ENCODE measurements around the gene CYP4A22. TPM values are rescaled to one million over a fixed set of nuclear protein-coding genes. Genes with fewer than 3 reads are reported as not detected.

Gene CYP4A22
- total RNA-seq, 1 experiment from 2014 or later = not detected

DNA sequence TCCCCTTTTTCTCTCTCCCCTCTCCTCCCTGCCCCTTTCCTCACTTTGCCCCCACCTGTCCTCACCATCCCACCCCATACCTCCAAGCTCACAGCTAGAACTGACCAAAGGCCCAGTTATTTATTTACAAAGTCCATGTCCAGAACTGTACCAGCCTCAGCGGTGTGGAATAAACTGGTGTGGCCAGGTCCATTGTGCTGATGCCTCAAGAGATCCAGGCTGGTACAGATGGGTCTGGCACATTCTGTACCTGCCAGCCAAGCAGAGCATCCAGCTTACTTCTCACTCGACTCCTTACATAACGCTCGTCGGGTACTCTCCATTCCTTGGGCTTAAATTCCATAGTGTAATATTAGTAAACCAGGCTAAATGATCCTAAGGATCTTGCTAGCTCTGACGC, 40.8 kb downstream of the CYP4A22 start:
- intact Hi-C loops (cut with micrococcal nuclease; ENCODE audit: unreplicated experiment) = loop anchor here (10.0 kb wide), 1 partner anchor 537 kb away; no protein-coding TSS in a partner anchor
- POLR2A ChIA-PET = interaction anchor here (1.6 kb wide), 1 partner anchor 14 kb away, joined by 12 read pairs; no protein-coding TSS in a partner anchor
- H3K27me3 Mint-ChIP-seq (ENCODE audit: insufficient read depth, unreplicated experiment) = no peaks in the 10 kb centered on the region

GRCh38 chr1:47178654-47179016, 41.4 kb downstream of the CYP4A22 start:
- no peaks in the 10 kb centered on the region for H3K27me3 ChIP-seq (replicated peaks; ENCODE audit: control insufficient read depth, insufficient read depth, low read length)
- ChIA-PET CTCF (interaction anchor here (0.6 to 2.5 kb wide), 22 partner anchors 9 to 817 kb away, joined by 3 to 53 read pairs (median 4); partner anchors contain the start of genes CMPK1, FOXD2, PDZK1IP1 and STIL), POLR2A (interaction anchor here (0.5 to 1.6 kb wide), 9 partner anchors 12 to 259 kb away, joined by 3 to 12 read pairs (median 6); partner anchors contain the start of genes CMPK1, FOXD2 and STIL)
- BruUV-seq (replicated peaks) = no TSS peak
- no peaks in the 10 kb centered on the region for H3K27me3 Mint-ChIP-seq (ENCODE audit: insufficient read depth, unreplicated experiment)
- peak overlapping the region; percentile 67 for H3K4me3 Mint-ChIP-seq (ENCODE audit: unreplicated experiment)
- H3K36me3 Mint-ChIP-seq (ENCODE audit: insufficient read depth, unreplicated experiment) = peaks cover 11% of the 10 kb centered on the region
- H3K27ac Mint-ChIP-seq (ENCODE audit: unreplicated experiment) = peak overlapping the region; percentile 80
- intact Hi-C loops (cut with micrococcal nuclease; ENCODE audit: unreplicated experiment) = loop anchor here (1.0 to 10.0 kb wide), 5 partner anchors 14 to 536 kb away; no protein-coding TSS in a partner anchor
- no peak for TF ChIP-seq CTCF (IDR thresholded peaks at IDR 0.05; ENCODE audit: insufficient read depth in 1 of 2, low read depth in 1 of 2, low read length in 1 of 2, severe bottlenecking in 1 of 2, unreplicated experiment in 1 of 2)
- no peaks in the 10 kb centered on the region for H3K9me3 ChIP-seq
- no peak for DNase-seq
- H3K36me3 ChIP-seq (ENCODE audit: control insufficient read depth, insufficient read depth, low read length) = no peaks in the 10 kb centered on the region
- peaks cover 28% of the 10 kb centered on the region for H3K4me1 Mint-ChIP-seq (ENCODE audit: low read depth, unreplicated experiment)
- no peaks in the 10 kb centered on the region for H3K9me3 Mint-ChIP-seq (ENCODE audit: unreplicated experiment)
- H3K4me1 ChIP-seq = peaks cover 22% of the 10 kb centered on the region; the same call in 1 of the 2 replicates
- H3K4me3 ChIP-seq (ENCODE audit: low read depth, low read length) = peak overlapping the region; percentile 18; the same call in 1 of the 2 replicates

More for the DNA sequence above, 40.8 kb downstream of the CYP4A22 start:
- BruUV-seq (replicated peaks) = no TSS peak
- Mint-ChIP-seq H3K4me3 (ENCODE audit: unreplicated experiment) (no peak overlapping the region), H3K9me3 (ENCODE audit: unreplicated experiment) (no peaks in the 10 kb centered on the region), H3K27ac (ENCODE audit: unreplicated experiment) (no peak overlapping the region), H3K36me3 (ENCODE audit: insufficient read depth, unreplicated experiment) (peaks cover 6% of the 10 kb centered on the region), H3K4me1 (ENCODE audit: low read depth, unreplicated experiment) (peaks cover 22% of the 10 kb centered on the region)
- no peak overlapping the region for H3K4me3 ChIP-seq (ENCODE audit: low read depth, low read length)
- no peaks in the 10 kb centered on the region for H3K36me3 ChIP-seq (ENCODE audit: control insufficient read depth, insufficient read depth, low read length)
- H3K27me3 ChIP-seq (replicated peaks; ENCODE audit: control insufficient read depth, insufficient read depth, low read length) = no peaks in the 10 kb centered on the region
- no peak for TF ChIP-seq CTCF (IDR thresholded peaks at IDR 0.05; ENCODE audit: insufficient read depth in 1 of 2, low read depth in 1 of 2, low read length in 1 of 2, severe bottlenecking in 1 of 2, unreplicated experiment in 1 of 2)
- H3K4me1 ChIP-seq = peaks cover 22% of the 10 kb centered on the region; the same call in 1 of the 2 replicates
- H3K9me3 ChIP-seq = no peaks in the 10 kb centered on the region
- CTCF ChIA-PET = interaction anchor here (1.0 to 2.5 kb wide), 4 partner anchors 14 to 211 kb away, joined by 3 to 53 read pairs (median 10); partner anchors contain the start of genes CMPK1 and PDZK1IP1
- DNase-seq = no peak

DNA sequence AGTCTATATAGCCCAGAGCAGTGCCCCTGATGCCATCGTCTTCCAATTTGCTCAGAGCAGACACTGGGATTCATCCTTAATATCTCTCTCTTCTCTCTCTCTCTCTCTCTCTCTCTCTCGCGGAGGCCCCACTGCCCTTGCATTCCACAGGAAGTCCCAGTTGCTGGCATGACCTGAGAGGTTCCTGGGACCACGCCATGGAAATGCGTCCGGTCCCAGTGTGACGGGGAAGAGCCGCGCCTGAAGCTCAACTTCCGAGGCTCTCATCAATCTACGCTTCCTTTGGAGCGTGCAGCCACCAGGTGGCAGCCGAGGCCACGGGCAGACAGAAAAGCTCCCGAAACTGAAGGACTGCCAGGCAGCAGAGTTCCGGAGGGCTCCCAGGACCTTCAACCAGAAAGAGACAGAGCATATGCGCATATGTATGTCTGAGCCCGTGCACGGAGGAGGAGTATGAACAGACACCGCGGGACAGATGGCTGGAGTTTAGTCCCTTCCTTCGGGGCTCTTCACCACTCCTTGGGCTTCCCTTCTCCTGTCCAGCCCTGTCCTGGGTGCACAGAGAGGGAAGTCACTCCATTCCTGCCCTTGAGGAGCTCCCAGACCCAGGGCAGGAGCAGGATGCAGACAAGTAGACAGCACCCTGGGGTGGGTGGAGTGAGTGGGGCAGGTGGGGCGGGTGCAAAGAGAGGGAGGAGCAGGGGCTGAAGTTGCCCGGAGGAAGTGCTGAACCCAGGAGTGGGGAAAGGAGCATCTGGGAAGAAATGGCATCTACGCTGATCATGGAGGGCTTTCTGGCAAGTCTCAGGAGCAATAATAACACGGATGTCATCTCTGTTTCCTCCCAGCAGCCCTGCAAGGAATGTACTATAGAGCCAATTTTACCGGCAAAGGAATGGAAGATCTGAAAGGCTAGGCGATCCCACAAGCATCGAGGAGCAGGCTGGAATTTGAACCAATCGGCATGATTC, 42.1 kb downstream of the CYP4A22 start:
- intact Hi-C loops (cut with micrococcal nuclease; ENCODE audit: unreplicated experiment) = loop anchor here (1.0 to 10.0 kb wide), 5 partner anchors 13 to 535 kb away; no protein-coding TSS in a partner anchor
- POLR2A ChIA-PET = interaction anchor here (0.5 to 1.6 kb wide), 12 partner anchors 11 to 546 kb away, joined by 3 to 12 read pairs (median 6); partner anchors contain the start of genes CMPK1, FOXD2, PDZK1IP1 and STIL
- H3K36me3 Mint-ChIP-seq (ENCODE audit: insufficient read depth, unreplicated experiment) = peaks cover 18% of the 10 kb centered on the region
- peaks cover 22% of the 10 kb centered on the region; the same call in 1 of the 2 replicates for H3K4me1 ChIP-seq
- BruUV-seq (replicated peaks) = TSS peak; percentile 27
- H3K36me3 ChIP-seq (ENCODE audit: control insufficient read depth, insufficient read depth, low read length) = no peaks in the 10 kb centered on the region
- CTCF ChIA-PET = interaction anchor here (0.6 to 2.5 kb wide), 26 partner anchors 8 to 932 kb away, joined by 3 to 53 read pairs (median 4); partner anchors contain the start of genes CMPK1, FOXD2, PDZK1IP1 and RAD54L
- no peaks in the 10 kb centered on the region for H3K27me3 Mint-ChIP-seq (ENCODE audit: insufficient read depth, unreplicated experiment)
- H3K9me3 Mint-ChIP-seq (ENCODE audit: unreplicated experiment) = no peaks in the 10 kb centered on the region
- H3K4me3 Mint-ChIP-seq (ENCODE audit: unreplicated experiment) = peak overlapping the region; percentile 67
- peak; percentile 93 for DNase-seq
- TF ChIP-seq CTCF (IDR thresholded peaks at IDR 0.05; ENCODE audit: insufficient read depth in 1 of 2, low read depth in 1 of 2, low read length in 1 of 2, severe bottlenecking in 1 of 2, unreplicated experiment in 1 of 2) = peak; percentile 76 to 87
- no peaks in the 10 kb centered on the region for H3K9me3 ChIP-seq
- H3K27ac Mint-ChIP-seq (ENCODE audit: unreplicated experiment) = peak overlapping the region; percentile 80
- peak overlapping the region; percentile 26 for H3K4me3 ChIP-seq (ENCODE audit: low read depth, low read length)
- peaks cover 28% of the 10 kb centered on the region for H3K4me1 Mint-ChIP-seq (ENCODE audit: low read depth, unreplicated experiment)
- H3K27me3 ChIP-seq (replicated peaks; ENCODE audit: control insufficient read depth, insufficient read depth, low read length) = no peaks in the 10 kb centered on the region

Measured in Caco-2 (cell line).